A549 (cell line): ENCODE measurements around the gene RIN2. TPM values are rescaled to one million over a fixed set of nuclear protein-coding genes. Genes with fewer than 3 reads are reported as not detected.

Source experiments
- ATAC-seq, 2 experiments: fragments of 200-7000 bp in 1 of 2; fragments of >200 bp in 1 of 2; cut with Nextera tagmentation in 1 of 2; cut with Tn5 transposase in 1 of 2; 3 replicates each; pipeline versions ENCODE4 v1.8.0 to v1.9.1; 2018 to 2020; ENCODE audit warnings: mild to moderate bottlenecking in 1 of 2, moderate library complexity in 1 of 2
- CTCF ChIA-PET: fragments of 300-600 bp; sonication (Branson Sonifier 250); formaldehyde crosslinking; extraction: SDS; loops from one replicate; lab custom pipeline; 2021; ENCODE audit warnings: antibody characterized with exemption, inconsistent platforms; lab: Yijun Ruan, JAX
- POLR2A ChIA-PET: fragments of 350-600 bp; formaldehyde crosslinking; extraction: SDS; loops from one replicate; lab custom pipeline; 2021; ENCODE audit warnings: antibody characterized with exemption, inconsistent platforms; lab: Yijun Ruan, JAX
- DNase-seq, 2 experiments: peaks; one replicate each; pipeline versions ENCODE4 v3.0.0 to v3.0.0-alpha.2; 2011 to 2016; ENCODE audit warnings: low read depth in 1 of 2, low spot score in 1 of 2
- FAIRE-seq: peaks from 2 replicates; lab custom pipeline; 2011; peaks lifted over from hg19 to GRCh38; lab: Jason Lieb, UNC
- H3K27ac ChIP-seq, 2 experiments: fragments of >200 bp; sonication (Bioruptor Twin); formaldehyde crosslinking; 3 replicates each; pipeline ENCODE4 v1.5.1; 2016 to 2017
- H3K4me1 ChIP-seq: fragments of >200 bp; sonication (Bioruptor Twin); formaldehyde crosslinking; 3 replicates; pipeline ENCODE4 v1.6.1; 2016
- H3K4me2 ChIP-seq: fragments of >200 bp; sonication (Bioruptor Twin); formaldehyde crosslinking; 3 replicates; pipeline ENCODE4 v1.6.1; 2016
- H3K4me3 ChIP-seq: fragments of >200 bp; sonication (Bioruptor Twin); formaldehyde crosslinking; 3 replicates; pipeline ENCODE4 v1.5.1; 2016
- H3K9me3 ChIP-seq: fragments of >200 bp; sonication (Bioruptor Twin); formaldehyde crosslinking; 3 replicates; pipeline ENCODE4 v1.6.1; 2016
- BHLHE40 ChIP-seq: IDR thresholded peaks from 2 replicates; pipeline ENCODE4 v1.6.1; 2012; ENCODE audit warnings: low read depth, low read length, inconsistent platforms
- CBX8 ChIP-seq: fragments of 200-600 bp; sonication (generic); IDR thresholded peaks from 2 replicates; pipeline ENCODE4 v1.6.1; 2016
- CHD2 ChIP-seq: fragments of 150-350 bp; IDR thresholded peaks from 2 replicates; pipeline ENCODE4 v1.6.1; 2014; ENCODE audit warnings: low read length; ENCODE audit not compliant: partially characterized antibody
- EHF ChIP-seq: fragments of 250-450 bp; sonication (Bioruptor Pico); IDR thresholded peaks from 2 replicates; pipeline ENCODE4 v1.5.0; 2020; ENCODE audit warnings: mild to moderate bottlenecking
- EHMT2 ChIP-seq: fragments of 200-600 bp; sonication (generic); IDR thresholded peaks from 2 replicates; pipeline ENCODE4 v1.6.1; 2016; ENCODE audit warnings: antibody characterized with exemption, low read depth, mild to moderate bottlenecking, moderate library complexity
- EP300 ChIP-seq, 2 experiments: fragments of >200 bp; sonication (Bioruptor Twin); formaldehyde crosslinking; IDR thresholded peaks; 2 replicates in 1 of 2; 3 replicates in 1 of 2; pipeline ENCODE4 v1.6.1; 2016 to 2017
- ESRRA ChIP-seq: fragments of 150-350 bp; IDR thresholded peaks from 2 replicates; pipeline ENCODE4 v1.6.1; 2014; ENCODE audit warnings: mild to moderate bottlenecking, low read length, borderline replicate concordance
- FOSL2 ChIP-seq, 2 experiments: fragments of 450-650 bp in 1 of 2; fragments of >200 bp in 1 of 2; sonication (Bioruptor Twin) in 1 of 2; formaldehyde crosslinking; IDR thresholded peaks; 2 replicates each; pipeline versions ENCODE4 v1.5.0 to v1.6.1; 2016 to 2020; ENCODE audit warnings: mild to moderate bottlenecking in 1 of 2, moderate library complexity in 1 of 2
- HEYL ChIP-seq: fragments of 250-450 bp; sonication (Bioruptor Pico); IDR thresholded peaks from 2 replicates; pipeline ENCODE4 v1.8.0; 2021; ENCODE audit warnings: mild to moderate bottlenecking, moderate library complexity
- KDM5A ChIP-seq: fragments of 200-600 bp; sonication (generic); IDR thresholded peaks from 2 replicates; pipeline ENCODE4 v1.6.1; 2016; ENCODE audit warnings: antibody characterized with exemption, mild to moderate bottlenecking
- MYC ChIP-seq: IDR thresholded peaks from 2 replicates; pipeline ENCODE4 v1.6.1; 2012; ENCODE audit warnings: mild to moderate bottlenecking, inconsistent platforms, low read length, improper control_type of control experiment, borderline replicate concordance
- PHF8 ChIP-seq: fragments of 200-600 bp; sonication (generic); IDR thresholded peaks from 2 replicates; pipeline ENCODE4 v1.6.1; 2016; ENCODE audit warnings: low read depth, mild to moderate bottlenecking, antibody characterized with exemption, moderate library complexity, borderline replicate concordance
- POLR2A ChIP-seq: IDR thresholded peaks from 2 replicates; pipeline ENCODE4 v1.6.1; 2012; ENCODE audit warnings: mild to moderate bottlenecking, low read length
- POLR2AphosphoS2 ChIP-seq: conservative IDR thresholded peaks from 2 replicates; pipeline ENCODE4 v1.6.1; 2012; ENCODE audit warnings: low read length, improper control_type of control experiment, inconsistent platforms
- RAD21 ChIP-seq, 2 experiments: fragments of >200 bp in 1 of 2; sonication (Bioruptor Twin) in 1 of 2; formaldehyde crosslinking in 1 of 2; IDR thresholded peaks in 1 of 2; conservative IDR thresholded peaks in 1 of 2; 2 replicates in 1 of 2; 3 replicates in 1 of 2; pipeline ENCODE4 v1.6.1; 2012 to 2018; ENCODE audit warnings: inconsistent platforms in 1 of 2
- RNF2 ChIP-seq: fragments of 200-600 bp; sonication (generic); IDR thresholded peaks from 2 replicates; pipeline ENCODE4 v1.6.1; 2016; ENCODE audit warnings: low read depth, mild to moderate bottlenecking, antibody characterized with exemption, moderate library complexity, borderline replicate concordance
- SMC3 ChIP-seq: fragments of >200 bp; sonication (Bioruptor Twin); formaldehyde crosslinking; IDR thresholded peaks from 3 replicates; pipeline ENCODE4 v1.6.1; 2018; ENCODE audit warnings: inconsistent platforms
- SREBF2 ChIP-seq: fragments of 450-650 bp; IDR thresholded peaks from 2 replicates; pipeline ENCODE4 v1.6.1; 2014; ENCODE audit warnings: mild to moderate bottlenecking, moderate library complexity
- ZC3H11A ChIP-seq: fragments of 450-650 bp; IDR thresholded peaks from 2 replicates; pipeline ENCODE4 v1.6.1; 2014; ENCODE audit warnings: antibody characterized with exemption, mild to moderate bottlenecking
- WGBS: methylation state at CpG from one replicate; pipeline ENCODE4 v1.1.6; 2017; ENCODE audit errors: missing lambda C conversion rate; 5-methylcytosine and 5-hydroxymethylcytosine counted together
- polyA plus RNA-seq, 4 experiments: library from polyadenylated mRNA; depleted of rRNA in 3 of 4; stranded (reverse); fragments of >200 nt; fragmentation: RNase III in 1 of 4; extraction: RNeasy Plus Mini Kit Qiagen cat#74134 plus additional on column Dnase treatment in 1 of 4; gene quantifications; 2 replicates in 3 of 4; 3 replicates in 1 of 4; pipeline ENCODE4 v1.2.3, GENCODE V29; 2011 to 2017
- TF ChIP-seq, protein P1 (sequence below): fragments of >200 bp; sonication (Bioruptor Twin); formaldehyde crosslinking; IDR thresholded peaks from 3 replicates; pipeline ENCODE4 v1.5.1; 2016
- TF ChIP-seq, protein P2 (sequence below): fragments of 450-650 bp; IDR thresholded peaks from 2 replicates; pipeline ENCODE4 v1.6.1; 2014; ENCODE audit warnings: antibody characterized with exemption
- TF ChIP-seq, protein P3 (sequence below): IDR thresholded peaks from 2 replicates; pipeline ENCODE4 v1.6.1; 2012
- TF ChIP-seq, protein P4 (sequence below): IDR thresholded peaks from 2 replicates; pipeline ENCODE4 v1.6.1; 2012; ENCODE audit warnings: low read depth, borderline replicate concordance
- TF ChIP-seq, protein P5 (sequence below): fragments of >200 bp; sonication (Bioruptor Twin); formaldehyde crosslinking; IDR thresholded peaks from 3 replicates; pipeline ENCODE4 v1.6.1; 2016

RIN2 gene
- polyA plus RNA-seq, 2 of the 4 experiments (the other 2 are of a cell fraction): 22.4 to 34.7 TPM

DNA sequence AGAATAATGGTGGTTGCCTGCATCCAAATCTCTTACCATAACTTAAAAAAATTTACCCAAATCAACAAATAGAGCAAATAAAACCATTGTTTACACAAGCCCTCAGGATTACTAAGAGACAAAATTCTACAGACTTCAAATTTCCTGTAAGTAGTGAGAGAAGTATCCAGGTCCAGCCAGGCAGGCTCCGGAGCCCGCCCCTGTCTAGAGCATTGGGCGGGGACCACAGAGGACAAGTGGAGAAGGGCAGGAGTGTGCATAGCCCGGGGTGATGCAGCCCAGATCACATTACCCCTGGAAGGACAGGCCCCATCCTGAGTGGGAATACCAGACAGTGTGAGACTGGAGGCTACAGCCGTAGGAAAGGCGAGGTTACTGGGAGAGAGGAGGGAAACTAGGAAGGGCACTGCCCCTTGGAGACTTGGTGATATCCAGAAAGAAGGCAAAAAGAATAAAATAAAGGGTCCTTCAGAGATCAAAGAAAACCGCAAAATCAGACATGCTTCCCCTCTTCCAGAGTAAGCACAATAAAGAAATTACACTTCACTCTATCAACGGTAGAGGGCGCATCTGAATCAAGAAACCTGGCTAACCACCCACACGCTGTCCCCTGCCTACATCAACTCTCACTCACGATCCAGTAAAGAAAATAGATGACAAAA, 26.6 kb downstream of the RIN2 start:
- FAIRE-seq: peak; percentile 67
- Histone ChIP-seq H3K4me2 (peak overlapping the region; percentile 79), H3K4me1 (peaks cover 35% of the 10 kb centered on the region), H3K9me3 (peaks cover 18% of the 10 kb centered on the region), H3K4me3 (no peak overlapping the region), H3K27ac (peak overlapping the region; percentile 87 to 89)
- CTCF ChIA-PET: interaction anchor here (0.6 to 6.8 kb wide), 81 partner anchors 9 to 1149 kb away, joined by 3 to 130 read pairs (median 4); partner anchors contain the start of genes NAA20 and RIN2
- WGBS: 1% methylated on average over 11 of the region's 11 CpGs
- POLR2A ChIA-PET: interaction anchor here (0.8 to 4.9 kb wide), 9 partner anchors 26 to 232 kb away, joined by 3 to 23 read pairs (median 6); partner anchors contain the start of genes NAA20 and RIN2
- peak; percentile 68 to 92 for DNase-seq
- ATAC-seq: peak; percentile 94 to 95
- TF ChIP-seq EHMT2: no peak
- peak; percentile 97 to 99 for TF ChIP-seq RAD21 (conservative IDR thresholded peaks at IDR 0.05 in 1 of 2, IDR thresholded peaks at IDR 0.05 in 1 of 2)
- no peak for TF ChIP-seq CBX8
- TF ChIP-seq RNF2: no peak
- TF ChIP-seq, protein P1, sequence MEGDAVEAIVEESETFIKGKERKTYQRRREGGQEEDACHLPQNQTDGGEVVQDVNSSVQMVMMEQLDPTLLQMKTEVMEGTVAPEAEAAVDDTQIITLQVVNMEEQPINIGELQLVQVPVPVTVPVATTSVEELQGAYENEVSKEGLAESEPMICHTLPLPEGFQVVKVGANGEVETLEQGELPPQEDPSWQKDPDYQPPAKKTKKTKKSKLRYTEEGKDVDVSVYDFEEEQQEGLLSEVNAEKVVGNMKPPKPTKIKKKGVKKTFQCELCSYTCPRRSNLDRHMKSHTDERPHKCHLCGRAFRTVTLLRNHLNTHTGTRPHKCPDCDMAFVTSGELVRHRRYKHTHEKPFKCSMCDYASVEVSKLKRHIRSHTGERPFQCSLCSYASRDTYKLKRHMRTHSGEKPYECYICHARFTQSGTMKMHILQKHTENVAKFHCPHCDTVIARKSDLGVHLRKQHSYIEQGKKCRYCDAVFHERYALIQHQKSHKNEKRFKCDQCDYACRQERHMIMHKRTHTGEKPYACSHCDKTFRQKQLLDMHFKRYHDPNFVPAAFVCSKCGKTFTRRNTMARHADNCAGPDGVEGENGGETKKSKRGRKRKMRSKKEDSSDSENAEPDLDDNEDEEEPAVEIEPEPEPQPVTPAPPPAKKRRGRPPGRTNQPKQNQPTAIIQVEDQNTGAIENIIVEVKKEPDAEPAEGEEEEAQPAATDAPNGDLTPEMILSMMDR: peak; percentile 97
- no peak for TF ChIP-seq EHF (CRISPR knock-in tag)
- TF ChIP-seq, protein P2, sequence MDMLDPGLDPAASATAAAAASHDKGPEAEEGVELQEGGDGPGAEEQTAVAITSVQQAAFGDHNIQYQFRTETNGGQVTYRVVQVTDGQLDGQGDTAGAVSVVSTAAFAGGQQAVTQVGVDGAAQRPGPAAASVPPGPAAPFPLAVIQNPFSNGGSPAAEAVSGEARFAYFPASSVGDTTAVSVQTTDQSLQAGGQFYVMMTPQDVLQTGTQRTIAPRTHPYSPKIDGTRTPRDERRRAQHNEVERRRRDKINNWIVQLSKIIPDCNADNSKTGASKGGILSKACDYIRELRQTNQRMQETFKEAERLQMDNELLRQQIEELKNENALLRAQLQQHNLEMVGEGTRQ: no peak
- TF ChIP-seq, protein P3, sequence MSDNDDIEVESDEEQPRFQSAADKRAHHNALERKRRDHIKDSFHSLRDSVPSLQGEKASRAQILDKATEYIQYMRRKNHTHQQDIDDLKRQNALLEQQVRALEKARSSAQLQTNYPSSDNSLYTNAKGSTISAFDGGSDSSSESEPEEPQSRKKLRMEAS: peak; percentile 36
- TF ChIP-seq, protein P4, sequence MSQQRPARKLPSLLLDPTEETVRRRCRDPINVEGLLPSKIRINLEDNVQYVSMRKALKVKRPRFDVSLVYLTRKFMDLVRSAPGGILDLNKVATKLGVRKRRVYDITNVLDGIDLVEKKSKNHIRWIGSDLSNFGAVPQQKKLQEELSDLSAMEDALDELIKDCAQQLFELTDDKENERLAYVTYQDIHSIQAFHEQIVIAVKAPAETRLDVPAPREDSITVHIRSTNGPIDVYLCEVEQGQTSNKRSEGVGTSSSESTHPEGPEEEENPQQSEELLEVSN: peak; percentile 11; the same call in 1 of the 2 replicates
- no peak for TF ChIP-seq BHLHE40
- no peak for TF ChIP-seq MYC
- no peak for TF ChIP-seq HEYL (CRISPR knock-in tag)
- no peak for TF ChIP-seq KDM5A
- TF ChIP-seq EP300 (IDR thresholded peaks at IDR 0.05): no peak; a peak in 1 of 5 replicates
- TF ChIP-seq, protein P5, sequence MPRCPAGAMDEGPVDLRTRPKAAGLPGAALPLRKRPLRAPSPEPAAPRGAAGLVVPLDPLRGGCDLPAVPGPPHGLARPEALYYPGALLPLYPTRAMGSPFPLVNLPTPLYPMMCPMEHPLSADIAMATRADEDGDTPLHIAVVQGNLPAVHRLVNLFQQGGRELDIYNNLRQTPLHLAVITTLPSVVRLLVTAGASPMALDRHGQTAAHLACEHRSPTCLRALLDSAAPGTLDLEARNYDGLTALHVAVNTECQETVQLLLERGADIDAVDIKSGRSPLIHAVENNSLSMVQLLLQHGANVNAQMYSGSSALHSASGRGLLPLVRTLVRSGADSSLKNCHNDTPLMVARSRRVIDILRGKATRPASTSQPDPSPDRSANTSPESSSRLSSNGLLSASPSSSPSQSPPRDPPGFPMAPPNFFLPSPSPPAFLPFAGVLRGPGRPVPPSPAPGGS: 0 out of 3 replicates have a peak, but pooled peaks have one; percentile 17
- no peak for TF ChIP-seq ZC3H11A
- TF ChIP-seq SMC3: peak; percentile 99
- no peak for TF ChIP-seq POLR2AphosphoS2
- peak; percentile 21; the same call in 1 of the 2 replicates for TF ChIP-seq POLR2A
- no peak for TF ChIP-seq FOSL2 (IDR thresholded peaks at IDR 0.05)
- TF ChIP-seq FOSL2 (CRISPR knock-in tag; IDR thresholded peaks at IDR 0.05): peak; percentile 1; the same call in 1 of the 2 replicates
- TF ChIP-seq SREBF2: no peak
- no peak for TF ChIP-seq PHF8
- no peak for TF ChIP-seq CHD2
- TF ChIP-seq ESRRA: no peak
